ENCODE data around the gene RPN2.

Gene RPN2

GRCh38 chr20:37188787-37189186 lies 9.7 kb downstream of the RPN2 start:
- DNase-seq = no peak

GRCh38 chr20:37189416-37190016 lies 10.4 kb downstream of the RPN2 start:
- no peak for DNase-seq

GRCh38 chr20:37190354-37191112 lies 11.4 kb downstream of the RPN2 start:
- DNase-seq = no peak

- DNase-seq = peak; percentile 56
These were observed 13.2 kb downstream of the RPN2 start for GRCh38 chr20:37192137-37192854.

GRCh38 chr20:37193226-37193625 lies 14.1 kb downstream of the RPN2 start:
- DNase-seq = no peak

- DNase-seq = no peak
These were observed 14.7 kb downstream of the RPN2 start for GRCh38 chr20:37193821-37194220.

- DNase-seq = no peak
These were observed 15.7 kb downstream of the RPN2 start for GRCh38 chr20:37194621-37195417.

GRCh38 chr20:37198932-37199660 lies 20.0 kb downstream of the RPN2 start:
- no peak for DNase-seq

- DNase-seq = no peak
These were observed 21.2 kb downstream of the RPN2 start for GRCh38 chr20:37200376-37200775.

GRCh38 chr20:37200926-37201826 lies 22.0 kb downstream of the RPN2 start:
- no peak for DNase-seq

- DNase-seq = no peak
These were observed 22.7 kb downstream of the RPN2 start for GRCh38 chr20:37201827-37202162.

GRCh38 chr20:37202267-37202943 lies 23.3 kb downstream of the RPN2 start:
- DNase-seq = no peak

GRCh38 chr20:37204056-37204455 lies 24.9 kb downstream of the RPN2 start:
- no peak for DNase-seq

GRCh38 chr20:37205130-37205529 lies 26.0 kb downstream of the RPN2 start:
- no peak for DNase-seq

- no peak for DNase-seq
These were observed 26.7 kb downstream of the RPN2 start for GRCh38 chr20:37205794-37206193.

GRCh38 chr20:37207171-37207570 lies 28.0 kb downstream of the RPN2 start:
- DNase-seq = no peak

GRCh38 chr20:37209193-37209592 lies 30.1 kb downstream of the RPN2 start:
- DNase-seq = no peak

- no peak for DNase-seq
These were observed 30.7 kb downstream of the RPN2 start for GRCh38 chr20:37209661-37210314.

GRCh38 chr20:37218441-37218840 lies 39.3 kb downstream of the RPN2 start:
- no peak for DNase-seq

- no peak for DNase-seq
These were observed 39.8 kb downstream of the RPN2 start for GRCh38 chr20:37218976-37219375.

Data from activated T-cell treated with anti-CD3 and anti-CD28 coated beads for 4 hours (primary cell).